ENCODE data around the gene ZNF845.
"Not testable (repeated sequence)": the region's sequence is repeated elsewhere in the genome, so short reads cannot be mapped to it uniquely, and the experiment has no call there.

DNA sequence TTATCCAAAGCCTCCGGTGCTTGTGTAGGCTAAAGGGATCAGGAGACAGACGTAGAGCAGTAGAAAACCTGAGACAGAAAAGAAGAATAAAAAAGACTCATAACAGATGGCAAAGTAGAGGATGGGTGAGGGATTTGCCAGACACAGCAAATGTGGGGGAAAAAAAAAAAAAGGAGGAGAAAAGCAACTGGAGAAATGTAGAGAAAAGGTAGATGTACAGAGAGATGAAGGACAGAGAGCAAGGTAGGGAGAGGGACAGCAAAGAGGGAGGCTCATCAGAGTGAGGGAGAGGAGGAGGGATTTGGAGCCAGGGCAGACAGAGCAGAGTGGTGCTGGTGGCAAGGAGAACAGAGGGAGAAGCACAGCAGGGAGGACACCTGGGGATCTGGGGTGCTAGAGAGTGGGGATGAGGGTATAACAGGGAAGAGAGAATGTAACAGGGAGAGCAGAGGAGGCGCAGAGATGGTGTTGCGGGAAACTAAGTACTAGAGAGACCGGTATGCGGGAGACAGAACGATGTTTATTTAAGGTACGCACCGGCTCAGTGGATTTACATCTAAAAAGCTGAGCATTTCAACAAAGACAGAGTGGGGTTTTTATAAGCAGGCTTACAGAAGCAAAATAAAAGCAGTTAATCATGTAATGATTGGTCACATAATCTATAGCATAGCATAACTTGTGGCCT is 62.4 kb downstream of the ZNF845 start:
- TF ChIP-seq TARDBP, FOXA1 (IDR thresholded peaks at IDR 0.05): not testable (repeated sequence)
